Neural cell (in vitro differentiated cells): Measurements from ENCODE around the gene ADRA2A. TPM values are rescaled to one million over a fixed set of nuclear protein-coding genes. Genes with fewer than 3 reads are reported as not detected.

Experiments
- H2AFZ ChIP-seq: fragments of 200-600, 300-800 bp; sonication (generic), shearing (Covaris generic); 2 replicates; pipeline ENCODE4 v1.6.0; 2014; ENCODE audit warnings: low read depth, mild to moderate bottlenecking, antibody characterized with exemption, low read length, moderate library complexity
- H3F3A ChIP-seq: fragments of 200-600 bp; shearing (Covaris generic); 2 replicates; pipeline ENCODE4 v1.6.1; 2016; ENCODE audit warnings: mild to moderate bottlenecking, moderate library complexity, mixed read lengths, antibody characterized with exemption, low read length; ENCODE audit not compliant: insufficient read depth, poor library complexity, severe bottlenecking
- H3K27ac ChIP-seq: fragments of 200-600, 300-800 bp; sonication (generic), shearing (Covaris generic); 2 replicates; pipeline ENCODE4 v1.5.1; 2014; ENCODE audit warnings: mild to moderate bottlenecking, low read length, moderate library complexity
- H3K27me3 ChIP-seq: fragments of 300-800, 200-600 bp; sonication (generic), shearing (Covaris generic); 2 replicates; pipeline ENCODE4 v1.6.0; 2014; ENCODE audit warnings: mild to moderate bottlenecking, low read depth, low read length, moderate library complexity; ENCODE audit not compliant: insufficient read depth
- H3K36me3 ChIP-seq: fragments of 300-800, 200-600 bp; sonication (generic), shearing (Covaris generic); 2 replicates; pipeline ENCODE4 v1.5.1; 2014; ENCODE audit warnings: mild to moderate bottlenecking, antibody characterized with exemption, low read length, moderate library complexity; ENCODE audit not compliant: insufficient read depth
- H3K4me2 ChIP-seq: fragments of 300-800, 200-600 bp; sonication (generic), shearing (Covaris generic); 2 replicates; pipeline ENCODE4 v1.6.0; 2014; ENCODE audit warnings: mild to moderate bottlenecking, low read length
- H3K4me3 ChIP-seq: fragments of 300-800, 200-600 bp; sonication (generic), shearing (Covaris generic); 2 replicates; pipeline ENCODE4 v1.5.1; 2014; ENCODE audit warnings: mild to moderate bottlenecking, low read length, moderate library complexity
- H3K79me2 ChIP-seq: fragments of 200-600 bp; shearing (Covaris generic); replicated peaks from 2 replicates; pipeline ENCODE4 v1.6.0; 2014; ENCODE audit warnings: mild to moderate bottlenecking, low read length, moderate library complexity; ENCODE audit not compliant: insufficient read depth
- H3K9ac ChIP-seq: fragments of 300-800, 200-600 bp; sonication (generic), shearing (Covaris generic); 2 replicates; pipeline ENCODE4 v1.6.1; 2016; ENCODE audit warnings: mild to moderate bottlenecking, low read length, mixed read lengths
- H3K9me2 ChIP-seq: fragments of 200-600 bp; shearing (Covaris generic); 2 replicates; pipeline ENCODE4 v1.6.1; 2016; ENCODE audit warnings: mild to moderate bottlenecking, low read length, mixed read lengths; ENCODE audit not compliant: insufficient read depth
- H3K9me3 ChIP-seq: fragments of 200-600, 300-800 bp; sonication (generic), shearing (Covaris generic); 2 replicates; pipeline ENCODE4 v1.6.1; 2016; ENCODE audit warnings: mild to moderate bottlenecking, mixed run types, low read length, moderate library complexity, mixed read lengths
- H4K20me1 ChIP-seq: fragments of 200-600 bp; shearing (Covaris generic); 2 replicates; pipeline ENCODE4 v1.6.1; 2016; ENCODE audit warnings: mild to moderate bottlenecking, mixed run types; ENCODE audit not compliant: insufficient read depth
- EP300 ChIP-seq: fragments of 450-650 bp; conservative IDR thresholded peaks from 2 replicates; pipeline ENCODE4 v1.6.1; 2014; ENCODE audit warnings: antibody characterized with exemption, mild to moderate bottlenecking, moderate library complexity; ENCODE audit not compliant: poor library complexity, severe bottlenecking
- EZH2 ChIP-seq: fragments of 200-600, 300-800 bp; shearing (Covaris generic), sonication (generic); IDR thresholded peaks from 2 replicates; pipeline ENCODE4 v1.6.1; 2014; ENCODE audit warnings: antibody characterized with exemption, low read length, borderline replicate concordance, mild to moderate bottlenecking; ENCODE audit not compliant: insufficient read depth, poor library complexity, severe bottlenecking
- MXI1 ChIP-seq: fragments of 450-650 bp; conservative IDR thresholded peaks from 2 replicates; pipeline ENCODE4 v1.6.1; 2014; ENCODE audit warnings: antibody characterized with exemption, mild to moderate bottlenecking; ENCODE audit not compliant: poor library complexity, severe bottlenecking
- POLR2AphosphoS5 ChIP-seq: IDR thresholded peaks from 2 replicates; pipeline ENCODE4 v1.6.1; 2012
- RAD21 ChIP-seq: fragments of 450-650 bp; conservative IDR thresholded peaks from 2 replicates; pipeline ENCODE4 v1.6.1; 2014; ENCODE audit warnings: antibody characterized with exemption, mild to moderate bottlenecking, moderate library complexity
- SMC3 ChIP-seq: fragments of 450-650 bp; conservative IDR thresholded peaks from 2 replicates; pipeline ENCODE4 v1.6.1; 2014; ENCODE audit warnings: antibody characterized with exemption, mild to moderate bottlenecking, moderate library complexity; ENCODE audit not compliant: poor library complexity
- TAF1 ChIP-seq: IDR thresholded peaks from 2 replicates; pipeline ENCODE4 v1.6.1; 2012; ENCODE audit warnings: low read depth
- polyA plus RNA-seq: library from polyadenylated mRNA; depleted of rRNA; stranded (reverse); fragments of >200 nt; gene quantifications from 2 replicates; pipeline ENCODE4 v1.2.3, GENCODE V29; 2014
- TF ChIP-seq, protein P1 (sequence below): fragments of 450-650 bp; IDR thresholded peaks from 2 replicates; pipeline ENCODE4 v1.5.1; 2014; ENCODE audit warnings: antibody characterized with exemption, mild to moderate bottlenecking, moderate library complexity; ENCODE audit not compliant: poor library complexity, severe bottlenecking
- TF ChIP-seq, protein P2 (sequence below): IDR thresholded peaks from 2 replicates; pipeline ENCODE4 v1.6.1; 2012; ENCODE audit warnings: borderline replicate concordance

The ADRA2A gene
- polyA plus RNA-seq, 1 donor from 2014 or later = 2.5 TPM

DNA sequence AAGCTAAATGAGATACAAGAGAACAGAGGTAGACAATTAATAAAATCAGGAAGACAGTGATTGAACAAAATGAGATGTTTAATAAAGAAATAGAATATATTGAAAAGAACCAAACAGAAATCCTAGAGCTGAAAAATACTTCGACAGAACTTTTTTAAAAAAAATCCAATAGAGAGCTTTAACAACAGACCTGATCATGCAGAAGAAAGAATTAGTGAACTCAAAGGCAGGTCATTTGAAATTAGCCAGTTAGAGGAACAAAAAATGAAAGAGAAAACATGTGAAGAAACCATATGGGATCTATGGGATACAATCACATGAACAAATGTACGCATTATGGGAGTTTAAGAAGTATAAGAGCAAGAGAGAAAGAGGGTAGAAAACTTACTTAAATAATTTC, 37.3 kb upstream of the ADRA2A start:
- TF ChIP-seq SMC3 (no peak), MXI1 (no peak), EP300 (no peak), RAD21 (no peak), EZH2 (no peak), POLR2AphosphoS5 (no peak), TAF1 (no peak)
- TF ChIP-seq, protein P1, sequence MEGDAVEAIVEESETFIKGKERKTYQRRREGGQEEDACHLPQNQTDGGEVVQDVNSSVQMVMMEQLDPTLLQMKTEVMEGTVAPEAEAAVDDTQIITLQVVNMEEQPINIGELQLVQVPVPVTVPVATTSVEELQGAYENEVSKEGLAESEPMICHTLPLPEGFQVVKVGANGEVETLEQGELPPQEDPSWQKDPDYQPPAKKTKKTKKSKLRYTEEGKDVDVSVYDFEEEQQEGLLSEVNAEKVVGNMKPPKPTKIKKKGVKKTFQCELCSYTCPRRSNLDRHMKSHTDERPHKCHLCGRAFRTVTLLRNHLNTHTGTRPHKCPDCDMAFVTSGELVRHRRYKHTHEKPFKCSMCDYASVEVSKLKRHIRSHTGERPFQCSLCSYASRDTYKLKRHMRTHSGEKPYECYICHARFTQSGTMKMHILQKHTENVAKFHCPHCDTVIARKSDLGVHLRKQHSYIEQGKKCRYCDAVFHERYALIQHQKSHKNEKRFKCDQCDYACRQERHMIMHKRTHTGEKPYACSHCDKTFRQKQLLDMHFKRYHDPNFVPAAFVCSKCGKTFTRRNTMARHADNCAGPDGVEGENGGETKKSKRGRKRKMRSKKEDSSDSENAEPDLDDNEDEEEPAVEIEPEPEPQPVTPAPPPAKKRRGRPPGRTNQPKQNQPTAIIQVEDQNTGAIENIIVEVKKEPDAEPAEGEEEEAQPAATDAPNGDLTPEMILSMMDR = no peak
- TF ChIP-seq, protein P2, sequence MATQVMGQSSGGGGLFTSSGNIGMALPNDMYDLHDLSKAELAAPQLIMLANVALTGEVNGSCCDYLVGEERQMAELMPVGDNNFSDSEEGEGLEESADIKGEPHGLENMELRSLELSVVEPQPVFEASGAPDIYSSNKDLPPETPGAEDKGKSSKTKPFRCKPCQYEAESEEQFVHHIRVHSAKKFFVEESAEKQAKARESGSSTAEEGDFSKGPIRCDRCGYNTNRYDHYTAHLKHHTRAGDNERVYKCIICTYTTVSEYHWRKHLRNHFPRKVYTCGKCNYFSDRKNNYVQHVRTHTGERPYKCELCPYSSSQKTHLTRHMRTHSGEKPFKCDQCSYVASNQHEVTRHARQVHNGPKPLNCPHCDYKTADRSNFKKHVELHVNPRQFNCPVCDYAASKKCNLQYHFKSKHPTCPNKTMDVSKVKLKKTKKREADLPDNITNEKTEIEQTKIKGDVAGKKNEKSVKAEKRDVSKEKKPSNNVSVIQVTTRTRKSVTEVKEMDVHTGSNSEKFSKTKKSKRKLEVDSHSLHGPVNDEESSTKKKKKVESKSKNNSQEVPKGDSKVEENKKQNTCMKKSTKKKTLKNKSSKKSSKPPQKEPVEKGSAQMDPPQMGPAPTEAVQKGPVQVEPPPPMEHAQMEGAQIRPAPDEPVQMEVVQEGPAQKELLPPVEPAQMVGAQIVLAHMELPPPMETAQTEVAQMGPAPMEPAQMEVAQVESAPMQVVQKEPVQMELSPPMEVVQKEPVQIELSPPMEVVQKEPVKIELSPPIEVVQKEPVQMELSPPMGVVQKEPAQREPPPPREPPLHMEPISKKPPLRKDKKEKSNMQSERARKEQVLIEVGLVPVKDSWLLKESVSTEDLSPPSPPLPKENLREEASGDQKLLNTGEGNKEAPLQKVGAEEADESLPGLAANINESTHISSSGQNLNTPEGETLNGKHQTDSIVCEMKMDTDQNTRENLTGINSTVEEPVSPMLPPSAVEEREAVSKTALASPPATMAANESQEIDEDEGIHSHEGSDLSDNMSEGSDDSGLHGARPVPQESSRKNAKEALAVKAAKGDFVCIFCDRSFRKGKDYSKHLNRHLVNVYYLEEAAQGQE = no peak
- Histone ChIP-seq H3K4me2 (no peak overlapping the region), H3F3A (no peaks in the 10 kb centered on the region), H3K36me3 (no peaks in the 10 kb centered on the region), H3K27me3 (no peaks in the 10 kb centered on the region), H3K79me2 (no peaks in the 10 kb centered on the region), H3K9me2 (no peaks in the 10 kb centered on the region), H3K9ac (no peak overlapping the region), H2AFZ (no peak overlapping the region), H3K9me3 (peaks cover 12% of the 10 kb centered on the region), H3K27ac (no peak overlapping the region), H4K20me1 (no peaks in the 10 kb centered on the region), H3K4me3 (no peak overlapping the region)

DNA sequence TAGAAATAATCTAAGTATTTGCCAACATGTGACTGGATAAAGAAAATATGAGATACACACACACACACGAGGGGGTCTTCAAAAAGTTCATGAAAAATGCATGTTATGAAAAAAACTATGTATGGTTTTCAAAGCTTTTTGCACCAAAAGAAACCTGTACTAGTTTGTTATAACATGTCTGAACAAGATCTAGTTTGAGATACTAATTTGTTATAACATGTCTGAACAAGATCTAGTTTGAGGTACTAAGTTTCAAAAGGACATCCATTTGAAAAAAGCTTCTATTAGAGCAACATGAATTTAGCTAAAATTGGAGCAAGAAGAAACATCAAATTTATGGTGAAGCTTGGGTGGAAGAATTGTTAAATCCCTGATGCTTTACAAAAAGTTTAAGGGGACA, 19.8 kb upstream of the ADRA2A start:
- Histone ChIP-seq H3K9ac (no peak overlapping the region), H3K36me3 (no peaks in the 10 kb centered on the region), H3K79me2 (no peaks in the 10 kb centered on the region), H3K4me2 (no peak overlapping the region), H3K9me3 (peaks cover 10% of the 10 kb centered on the region), H3K4me3 (no peak overlapping the region), H2AFZ (no peak overlapping the region), H3K27ac (no peak overlapping the region), H4K20me1 (no peaks in the 10 kb centered on the region), H3K27me3 (no peaks in the 10 kb centered on the region), H3K9me2 (no peaks in the 10 kb centered on the region), H3F3A (no peaks in the 10 kb centered on the region)
- TF ChIP-seq EZH2 (no peak), RAD21 (no peak), MXI1 (no peak), TAF1 (no peak), SMC3 (no peak), POLR2AphosphoS5 (no peak), EP300 (no peak)
- TF ChIP-seq, protein P1 = no peak
- TF ChIP-seq, protein P2 = no peak
